ENCODE data around the gene SETD4.

- TF ChIP-seq CTCF (IDR thresholded peaks at IDR 0.05), result no peak
- no peak for TF ChIP-seq POLR2A (IDR thresholded peaks at IDR 0.05)
These were observed 15.6 kb upstream of the SETD4 start for GRCh38 chr21:36075953-36076352.

All from body of pancreas (tissue), 4 donors.